GM21717 (cell line): ENCODE data around the gene GALNTL6.

ENCODE experiments used
- ATAC-seq: cut with Tn5 transposase; IDR thresholded peaks from one replicate; pipeline ENCODE4 v1.9.1; 2021; ENCODE audit warnings: mild to moderate bottlenecking, moderate library complexity; ENCODE audit not compliant: unreplicated experiment

Gene GALNTL6

GRCh38 chr4:172650758-172651530 lies 837.7 kb downstream of the GALNTL6 start:
- ATAC-seq, result no peak

- ATAC-seq, result no peak
Measured at GRCh38 chr4:172651961-172652360, 838.8 kb downstream of the GALNTL6 start.

- no peak for ATAC-seq
Measured at GRCh38 chr4:172652369-172652768, 839.2 kb downstream of the GALNTL6 start.

- no peak for ATAC-seq
Measured at GRCh38 chr4:172653676-172654075, 840.5 kb downstream of the GALNTL6 start.

- ATAC-seq, result no peak
Measured at GRCh38 chr4:172654457-172654856, 841.3 kb downstream of the GALNTL6 start.

GRCh38 chr4:172656055-172656454 lies 842.9 kb downstream of the GALNTL6 start:
- ATAC-seq, result no peak

- ATAC-seq, result no peak
Measured at GRCh38 chr4:172657081-172657480, 843.9 kb downstream of the GALNTL6 start.

GRCh38 chr4:172660251-172660650 lies 847.0 kb downstream of the GALNTL6 start:
- ATAC-seq, result no peak

- ATAC-seq, result no peak
Measured at GRCh38 chr4:172662113-172662512, 848.9 kb downstream of the GALNTL6 start.

- no peak for ATAC-seq
Measured at GRCh38 chr4:172666711-172667368, 853.6 kb downstream of the GALNTL6 start.

- ATAC-seq, result no peak
Measured at GRCh38 chr4:172674811-172675210, 861.6 kb downstream of the GALNTL6 start.

GRCh38 chr4:172675232-172675631 lies 862.0 kb downstream of the GALNTL6 start:
- no peak for ATAC-seq

- ATAC-seq, result no peak
Measured at GRCh38 chr4:172680691-172681090, 867.5 kb downstream of the GALNTL6 start.

GRCh38 chr4:172683021-172683420 lies 869.8 kb downstream of the GALNTL6 start:
- no peak for ATAC-seq

- no peak for ATAC-seq
Measured at GRCh38 chr4:172686021-172686420, 872.8 kb downstream of the GALNTL6 start.

GRCh38 chr4:172688534-172688933 lies 875.3 kb downstream of the GALNTL6 start:
- no peak for ATAC-seq

GRCh38 chr4:172691552-172691951 lies 878.3 kb downstream of the GALNTL6 start:
- ATAC-seq, result no peak

- no peak for ATAC-seq
Measured at GRCh38 chr4:172692701-172693100, 879.5 kb downstream of the GALNTL6 start.

GRCh38 chr4:172698256-172698655 lies 885.1 kb downstream of the GALNTL6 start:
- ATAC-seq, result no peak

- no peak for ATAC-seq
Measured at GRCh38 chr4:172705565-172705964, 892.4 kb downstream of the GALNTL6 start.

GRCh38 chr4:172706000-172706399 lies 892.8 kb downstream of the GALNTL6 start:
- ATAC-seq, result no peak

GRCh38 chr4:172707622-172708021 lies 894.4 kb downstream of the GALNTL6 start:
- no peak for ATAC-seq
